HG03565 (cell line): ENCODE data around the gene MZB1.
"Not testable (repeated sequence)": the region's sequence is repeated elsewhere in the genome, so short reads cannot be mapped to it uniquely, and the experiment has no call there.

Experiments used
- ATAC-seq: cut with Tn5 transposase; IDR thresholded peaks from one replicate; pipeline ENCODE4 v1.9.1; 2021; ENCODE audit warnings: mild to moderate bottlenecking, moderate library complexity; ENCODE audit not compliant: unreplicated experiment

The MZB1 gene

DNA sequence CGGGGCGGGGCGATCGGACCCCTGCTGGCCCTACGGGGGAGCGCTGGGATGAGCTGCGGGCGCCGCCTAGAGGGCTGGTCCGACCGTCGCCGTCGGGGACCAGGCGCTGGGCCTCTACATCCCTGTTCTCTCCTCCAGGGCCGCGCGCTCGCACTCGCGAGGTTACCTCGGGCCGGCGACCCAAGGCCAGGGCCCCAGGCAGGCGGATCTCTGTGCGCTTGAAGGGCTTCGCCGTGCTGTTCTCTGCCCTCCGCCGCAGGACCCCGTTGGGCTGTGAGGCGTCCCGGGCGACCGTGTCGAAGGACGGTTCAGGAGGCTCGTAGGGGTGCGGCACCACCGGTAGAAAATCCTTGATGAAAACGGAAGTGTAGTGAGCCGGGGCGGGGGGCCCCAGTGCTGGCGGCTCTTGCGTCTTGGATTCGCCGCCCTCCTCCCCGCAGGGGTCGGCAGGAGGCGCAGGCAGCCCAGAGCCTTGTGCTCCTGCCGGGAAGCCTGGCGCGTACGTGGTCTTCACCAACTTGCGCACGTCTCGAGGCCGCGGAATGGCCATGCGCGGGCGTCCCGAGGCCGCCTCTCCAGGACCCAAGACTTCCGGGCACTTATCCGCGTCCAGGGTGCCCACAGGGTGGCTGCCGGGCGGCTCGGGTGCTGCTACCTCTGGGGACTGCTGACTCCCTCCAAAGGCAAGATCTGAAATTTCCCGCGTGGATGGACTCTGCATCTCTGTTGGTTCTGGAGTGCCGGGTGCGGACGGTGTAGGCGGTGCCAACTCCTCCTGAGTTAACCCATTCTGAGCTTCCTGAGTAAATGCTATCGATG, 3.2 kb upstream of the MZB1 start:
- peak; percentile 29 for ATAC-seq

DNA sequence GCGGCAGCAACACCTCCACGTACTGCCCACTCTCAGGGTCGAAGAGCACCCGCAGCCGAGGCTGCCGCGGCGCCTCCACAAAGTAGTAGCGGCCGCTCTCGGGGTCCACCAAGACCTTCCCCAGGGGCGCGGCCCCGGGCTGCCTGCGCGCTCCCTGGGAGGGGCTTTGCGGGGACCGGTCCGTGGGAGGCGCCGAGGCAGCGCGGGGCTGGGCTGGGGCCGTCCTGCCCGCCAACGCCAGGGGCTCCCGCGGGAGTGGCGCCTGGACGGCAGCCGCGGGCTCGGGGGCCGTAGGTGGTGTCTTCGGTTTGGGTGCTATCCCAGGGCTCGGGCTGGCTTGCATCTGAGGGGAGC, 2.6 kb upstream of the MZB1 start:
- no peak for ATAC-seq

DNA sequence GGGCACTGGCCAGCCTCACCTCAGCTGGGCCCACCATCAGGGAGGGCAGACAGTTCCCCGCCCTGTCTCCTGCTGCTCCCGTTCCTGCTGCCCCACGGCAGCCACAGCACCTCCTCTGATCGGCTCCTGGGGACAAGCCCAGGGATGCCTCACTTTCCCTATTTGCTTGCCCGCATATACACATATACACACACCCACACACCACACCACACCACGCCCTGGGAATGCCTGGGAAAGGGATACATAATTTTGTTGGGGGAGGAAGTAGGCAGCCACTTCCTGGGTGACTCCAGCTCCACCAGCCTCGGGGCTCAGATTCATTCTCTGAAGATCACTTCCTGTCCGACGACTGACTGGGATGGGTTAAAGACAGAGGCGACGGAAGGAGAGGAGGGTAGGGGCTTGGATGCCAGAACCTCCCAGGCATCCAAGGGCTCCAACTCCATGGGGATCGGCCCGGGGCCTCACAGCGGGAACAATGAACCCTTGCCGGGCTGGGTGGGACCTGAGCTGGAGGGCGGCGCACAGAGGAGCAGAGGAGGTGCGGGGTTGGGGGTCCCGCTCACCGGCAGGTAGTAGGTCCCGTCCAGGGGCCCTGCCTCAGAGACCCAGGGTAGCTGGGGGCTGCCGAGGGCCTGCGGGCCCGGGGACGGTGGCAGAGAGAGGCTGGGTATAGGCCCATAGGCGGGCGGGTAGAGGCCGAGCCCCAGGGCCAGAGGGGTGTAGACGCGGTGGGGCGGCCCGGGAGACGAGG, 2.0 kb upstream of the MZB1 start:
- ATAC-seq: no peak

DNA sequence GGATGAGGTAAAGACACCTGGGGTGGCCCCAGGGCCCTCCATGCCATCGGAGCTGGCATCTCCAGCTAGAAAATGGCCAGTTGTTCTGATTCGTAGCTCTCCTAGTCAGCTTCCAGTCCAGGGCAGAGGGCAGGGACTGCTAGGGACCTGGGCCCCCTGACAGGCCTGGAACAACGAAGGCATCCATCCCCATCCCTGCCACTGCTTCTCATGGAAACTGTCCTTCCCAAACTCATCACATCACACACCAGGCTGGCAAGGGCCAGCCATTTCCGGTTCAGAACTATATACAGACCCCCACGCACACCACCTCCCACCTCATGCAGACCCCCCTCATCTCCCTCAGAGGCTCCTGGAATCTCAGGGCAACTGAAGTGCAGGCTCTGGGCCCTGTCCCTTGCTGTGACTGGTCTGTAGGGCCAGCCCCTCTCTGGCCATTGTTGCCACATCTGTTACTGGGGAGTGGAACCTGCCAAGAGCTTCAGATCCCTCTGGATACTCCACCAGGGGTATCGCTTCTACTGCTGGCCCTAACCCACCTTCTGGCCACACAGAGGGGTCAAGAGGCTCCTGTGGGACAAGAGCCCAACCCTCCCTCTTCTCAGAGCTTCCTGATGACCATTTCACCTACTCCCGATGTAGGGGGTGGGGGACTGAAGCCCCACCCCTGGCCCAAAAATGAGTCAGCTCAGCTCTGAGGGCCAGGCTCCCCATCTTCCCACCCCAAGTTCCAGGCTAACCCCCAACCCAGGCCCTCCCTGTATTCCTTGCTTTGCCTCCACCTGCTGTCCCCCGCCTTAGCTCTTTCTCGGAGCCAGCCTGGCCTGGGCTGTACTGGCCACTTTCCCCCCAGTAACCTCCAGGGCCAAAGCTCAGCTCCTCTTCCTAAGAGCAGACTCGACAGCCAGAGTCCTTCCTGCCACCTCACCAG, 1.2 kb upstream of the MZB1 start:
- no peak for ATAC-seq

DNA sequence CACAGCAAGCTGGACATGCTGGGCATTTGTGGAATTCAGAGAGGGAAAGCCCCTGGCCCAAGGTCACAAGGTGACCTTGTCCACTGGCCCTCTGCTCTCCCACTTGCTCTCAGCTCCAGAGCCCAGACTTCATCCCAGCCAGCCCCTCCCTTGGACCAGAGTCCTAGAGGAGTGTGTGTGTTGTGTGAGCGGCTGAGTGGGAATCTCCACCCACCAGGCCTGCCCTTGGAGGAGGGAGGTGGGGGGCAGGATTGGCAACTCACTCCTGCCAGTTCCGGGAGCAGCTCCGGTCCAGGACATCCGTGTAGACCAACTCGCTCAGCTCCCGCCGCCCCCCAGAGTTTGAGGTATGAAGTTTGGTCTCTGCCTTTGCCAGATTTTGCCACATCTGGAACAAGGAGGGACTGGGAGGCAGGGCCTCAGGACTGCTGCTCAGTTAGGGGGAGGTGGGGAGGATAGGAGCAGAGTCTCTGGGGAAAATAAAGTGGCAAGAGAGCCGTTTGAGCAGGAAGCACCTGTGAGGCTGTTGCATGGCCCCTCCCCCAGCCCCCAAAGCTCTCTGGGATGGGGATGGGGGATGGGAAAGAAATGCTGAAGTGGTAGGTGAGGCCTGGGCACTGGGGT, 1.4 kb downstream of the MZB1 start:
- ATAC-seq: no peak

DNA sequence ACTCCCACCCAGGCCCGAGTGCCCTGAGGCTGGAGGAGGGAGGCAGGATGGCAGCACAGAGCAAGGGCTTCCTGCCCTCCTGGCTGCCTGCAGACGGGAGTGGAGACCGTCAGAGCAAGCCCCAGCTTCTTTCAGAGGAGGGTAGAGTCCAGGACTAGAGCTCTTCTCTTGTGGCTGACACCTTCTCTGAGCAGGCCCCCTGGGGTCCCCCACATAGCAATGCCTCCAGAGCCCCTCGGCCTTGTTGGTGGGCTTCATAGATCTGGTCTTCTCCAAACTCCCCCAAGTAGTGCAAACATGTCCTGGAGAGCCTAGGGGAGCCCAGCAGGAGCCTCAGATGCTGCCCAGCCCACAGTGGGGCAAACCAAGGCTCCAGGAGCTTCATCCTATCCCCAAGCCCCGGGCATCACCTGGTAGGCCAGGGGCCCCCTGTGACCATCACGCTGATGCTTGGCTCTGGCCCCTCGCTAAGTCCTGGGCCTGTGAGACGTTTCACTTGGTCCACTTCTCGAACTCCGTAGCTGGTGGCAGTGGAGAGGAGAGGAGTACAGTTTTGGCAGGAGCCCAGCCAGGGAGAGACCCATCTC, 2.0 kb downstream of the MZB1 start:
- no peak for ATAC-seq

DNA sequence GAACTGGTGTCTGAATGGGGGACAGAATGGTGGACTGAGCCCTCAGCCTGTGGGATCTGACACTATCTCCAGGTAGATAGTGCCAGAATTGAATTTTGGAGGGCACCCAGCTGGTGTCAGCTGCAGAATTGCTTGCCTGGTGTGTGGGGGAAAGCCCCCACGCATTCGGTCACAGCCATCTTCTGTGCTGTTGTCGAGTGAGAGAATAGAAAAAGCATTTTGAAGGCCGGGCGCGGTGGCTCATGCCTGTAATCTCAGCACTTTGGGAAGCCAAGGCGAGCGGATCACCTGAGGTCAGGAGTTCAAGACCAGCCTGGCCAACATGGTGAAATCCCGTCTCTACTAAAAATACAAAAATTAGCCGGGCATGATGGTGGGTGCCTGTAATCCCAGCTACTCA, 2.8 kb downstream of the MZB1 start:
- not testable (repeated sequence) for ATAC-seq

DNA sequence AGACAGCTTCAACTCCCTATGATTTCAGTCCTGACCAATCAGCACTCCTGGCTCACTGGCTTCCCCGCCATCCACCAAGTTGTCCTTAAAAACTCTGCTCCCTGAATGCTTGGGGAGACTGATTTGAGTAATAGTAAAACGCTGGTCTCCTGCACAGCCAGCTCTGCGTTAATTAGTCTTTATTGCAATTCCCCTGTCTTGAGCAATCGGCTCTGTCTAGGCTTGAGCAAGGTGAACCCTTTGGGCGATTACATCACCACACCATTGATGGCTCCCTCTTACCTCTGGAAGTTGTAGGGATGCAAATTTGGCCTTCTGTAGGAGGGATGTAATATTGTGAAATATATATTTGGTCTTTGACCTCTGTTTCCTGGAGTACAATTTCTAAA, 3.7 kb downstream of the MZB1 start:
- no peak for ATAC-seq

DNA sequence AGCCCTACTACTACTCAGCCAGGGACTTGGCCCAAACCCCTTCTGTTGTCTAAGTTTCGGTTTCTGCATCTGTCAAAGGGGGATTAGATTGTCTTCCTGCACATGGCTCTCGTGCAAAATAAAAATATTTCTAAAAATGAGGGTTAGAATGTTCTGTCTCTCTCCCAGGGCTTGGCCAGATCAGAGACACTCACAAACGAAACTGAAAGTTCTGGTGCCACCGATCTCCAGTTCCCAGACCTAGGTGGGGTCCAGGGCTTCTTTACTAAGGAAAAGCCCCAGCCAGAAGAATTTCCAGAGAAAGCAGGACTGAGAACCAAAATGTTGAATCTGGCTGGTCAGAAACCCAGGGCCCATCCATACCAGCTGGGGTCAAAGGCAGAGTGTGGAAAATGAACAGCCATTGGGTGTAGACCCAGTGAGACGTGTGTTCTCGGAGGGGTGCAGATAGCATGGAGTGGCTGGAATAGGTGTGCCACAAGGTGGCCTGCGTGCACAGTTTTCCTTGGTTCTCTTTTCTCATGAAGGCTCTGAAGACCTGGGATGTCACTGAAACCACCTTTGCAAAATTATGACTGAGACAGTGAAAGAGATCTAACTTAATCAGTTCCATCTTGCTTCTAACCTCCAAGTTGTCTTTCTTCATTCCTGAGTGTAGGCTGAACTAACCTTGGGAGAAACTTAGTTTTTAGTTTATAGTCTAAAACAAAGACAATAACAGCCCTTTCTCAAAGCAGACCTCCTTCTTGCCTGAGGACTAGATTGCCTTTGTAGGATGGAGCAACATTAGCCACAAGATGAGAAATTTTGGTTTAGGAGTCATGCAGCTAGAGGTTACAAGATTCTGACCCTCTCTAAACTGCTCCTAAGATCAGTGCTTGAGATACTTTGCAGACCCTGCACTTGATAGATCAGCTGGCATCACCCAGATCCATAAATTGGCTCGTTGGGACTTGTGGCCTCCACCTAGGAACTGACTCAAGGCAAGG, 4.4 kb downstream of the MZB1 start:
- no peak for ATAC-seq

DNA sequence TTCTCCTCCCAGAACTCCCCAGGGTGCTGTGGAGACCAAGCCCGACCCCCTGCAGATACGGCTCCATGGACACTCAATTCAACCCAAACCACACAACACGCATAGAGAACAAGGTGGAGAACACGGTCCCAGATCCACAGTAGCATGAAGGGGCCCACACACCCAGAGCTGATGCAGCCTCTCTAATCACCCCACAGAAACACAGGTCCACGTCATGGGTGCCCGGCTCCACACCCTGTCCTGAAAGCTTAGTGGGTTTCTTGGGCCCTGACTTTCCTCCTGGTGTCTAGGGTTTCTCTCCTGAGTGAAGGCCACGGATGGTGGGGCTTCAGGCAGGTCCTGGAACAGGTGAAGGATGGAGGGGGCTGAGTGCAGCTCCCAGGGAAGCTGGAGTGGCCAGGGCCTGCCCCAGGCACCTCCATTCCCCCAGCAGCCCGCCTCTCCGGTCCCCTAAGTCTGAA, 5.1 kb downstream of the MZB1 start:
- ATAC-seq: no peak

DNA sequence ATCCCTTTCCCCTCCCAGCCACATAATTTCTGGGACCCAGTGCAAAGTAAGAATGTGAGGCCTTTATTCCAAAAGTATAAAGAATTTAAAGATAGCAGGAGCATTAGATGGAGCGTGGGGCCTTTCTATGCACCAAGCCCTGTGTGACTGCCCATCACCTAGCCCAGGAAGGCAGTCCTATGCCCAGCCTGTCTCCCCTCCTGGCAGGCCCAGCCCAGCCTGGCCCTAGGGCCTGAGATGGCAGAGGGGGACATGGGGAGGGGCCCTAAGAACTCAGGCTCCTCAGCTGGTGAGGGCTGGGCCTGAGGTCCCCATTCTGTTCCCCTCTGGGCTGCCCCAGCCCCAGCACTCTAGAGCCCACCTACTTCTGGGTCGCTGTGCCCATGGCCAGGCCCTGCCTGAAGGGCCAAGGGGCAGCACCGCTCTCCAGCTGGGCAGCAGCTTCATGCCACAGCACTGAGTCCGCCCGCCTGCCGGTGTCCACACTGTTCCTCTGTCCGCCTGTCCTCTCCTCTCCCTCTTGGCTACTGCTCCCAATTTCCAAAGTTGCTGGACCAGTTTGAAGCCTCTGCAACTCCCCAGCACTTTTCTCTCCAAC, 5.6 kb downstream of the MZB1 start:
- no peak for ATAC-seq

DNA sequence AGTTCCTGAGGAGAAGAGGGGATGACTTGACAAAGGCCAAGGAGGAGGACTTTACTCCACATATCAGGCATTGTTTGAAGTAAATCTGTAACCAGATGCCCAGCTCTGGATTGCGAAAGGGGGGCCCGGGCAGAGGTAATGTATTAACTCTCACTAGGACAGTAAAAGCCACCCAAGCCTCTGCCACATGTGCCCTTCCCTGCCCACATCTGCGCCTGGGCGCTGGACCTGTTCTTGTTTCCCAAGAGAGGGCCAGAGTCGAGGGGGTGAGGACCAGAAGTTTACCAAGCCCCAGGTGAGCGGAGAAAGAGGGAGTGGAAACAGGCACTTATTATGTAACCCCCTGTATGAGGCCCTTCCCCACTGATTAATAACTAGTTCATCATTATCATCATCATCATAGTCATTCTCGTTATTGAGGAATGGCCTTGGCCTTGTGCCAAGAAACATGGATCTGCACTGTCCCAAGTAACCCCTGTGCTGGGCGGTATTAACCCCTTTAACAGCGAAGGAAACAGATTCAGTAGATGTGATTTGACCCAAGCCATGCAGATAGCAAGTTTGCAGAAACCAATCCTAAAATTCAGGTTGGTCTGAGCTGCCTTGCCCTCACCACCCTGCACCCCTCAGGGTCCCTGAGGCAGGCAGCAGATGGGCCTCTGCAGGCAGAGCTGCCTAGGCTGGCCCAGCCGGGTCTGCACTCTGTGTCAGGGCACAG, 6.3 kb downstream of the MZB1 start, which contains the start of gene SLC23A1:
Gene SLC23A1, minus strand, starts transcription at position 23 of the 718 bp plus-strand sequence. CDS start 44 bp downstream, outside the sequence.
- ATAC-seq: no peak

DNA sequence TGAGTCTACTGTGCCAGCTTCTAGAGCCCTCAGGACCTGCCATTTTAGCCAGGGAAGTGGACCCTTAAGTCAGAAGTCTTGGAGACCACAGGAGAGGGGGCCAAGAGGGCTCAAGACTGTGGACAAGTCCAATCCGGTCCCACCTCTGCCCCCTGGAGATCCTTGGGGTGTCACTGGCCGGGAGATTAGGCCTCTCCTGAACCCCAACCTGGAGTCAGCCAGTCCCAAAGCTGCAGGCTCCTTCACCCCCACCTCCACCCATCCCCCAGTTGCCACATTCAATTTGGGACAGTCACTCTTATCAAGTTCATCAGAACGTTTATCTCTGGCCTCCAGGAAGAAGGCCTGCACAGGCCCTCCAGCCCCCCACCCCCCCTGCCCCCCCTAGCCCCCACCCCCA, 6.9 kb downstream of the MZB1 start:
- ATAC-seq: no peak

DNA sequence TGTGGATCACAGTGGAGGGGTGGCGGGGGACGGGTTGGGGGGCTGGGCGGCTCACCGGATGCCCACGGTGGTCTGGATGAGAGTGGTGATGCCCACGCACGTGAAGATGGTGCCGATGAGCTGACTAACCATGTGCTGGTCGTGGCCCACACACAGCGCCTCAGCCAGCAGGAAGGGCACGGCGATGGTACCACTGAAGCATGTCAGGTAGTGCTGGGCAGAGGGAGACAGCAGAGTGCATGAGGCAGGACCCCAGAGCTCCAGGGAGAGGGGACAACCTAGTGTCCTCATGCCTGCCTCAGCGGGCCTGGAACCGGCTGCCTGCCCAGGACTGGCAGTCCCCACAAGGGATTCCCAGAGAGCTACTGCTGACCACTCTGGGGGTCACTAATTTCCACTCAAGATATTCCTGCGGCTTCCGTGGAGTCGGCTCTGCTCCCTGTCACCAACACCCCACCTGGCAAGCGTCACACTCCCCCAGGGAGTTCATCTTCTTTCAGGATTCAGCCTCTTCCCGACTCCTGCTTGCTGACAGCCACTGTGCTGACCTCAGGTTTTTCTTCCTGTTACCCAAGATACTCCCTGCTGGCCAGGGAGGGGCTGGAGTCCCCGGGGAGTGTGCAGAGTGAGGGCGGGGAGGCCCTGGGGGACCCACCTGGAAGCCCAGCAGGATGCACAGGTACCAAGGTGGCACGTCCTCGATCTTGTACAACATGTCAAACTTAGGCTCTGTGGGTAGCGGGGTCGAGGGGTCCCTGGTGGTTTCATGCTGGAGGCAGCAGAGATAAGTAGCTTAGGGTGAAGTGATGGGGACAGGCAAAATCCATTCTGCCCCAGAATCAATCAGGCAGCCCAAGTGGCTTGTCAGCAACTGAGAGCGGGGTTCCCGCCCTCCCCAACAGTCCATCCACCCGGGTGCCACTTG, 7.6 kb downstream of the MZB1 start:
- ATAC-seq: no peak

DNA sequence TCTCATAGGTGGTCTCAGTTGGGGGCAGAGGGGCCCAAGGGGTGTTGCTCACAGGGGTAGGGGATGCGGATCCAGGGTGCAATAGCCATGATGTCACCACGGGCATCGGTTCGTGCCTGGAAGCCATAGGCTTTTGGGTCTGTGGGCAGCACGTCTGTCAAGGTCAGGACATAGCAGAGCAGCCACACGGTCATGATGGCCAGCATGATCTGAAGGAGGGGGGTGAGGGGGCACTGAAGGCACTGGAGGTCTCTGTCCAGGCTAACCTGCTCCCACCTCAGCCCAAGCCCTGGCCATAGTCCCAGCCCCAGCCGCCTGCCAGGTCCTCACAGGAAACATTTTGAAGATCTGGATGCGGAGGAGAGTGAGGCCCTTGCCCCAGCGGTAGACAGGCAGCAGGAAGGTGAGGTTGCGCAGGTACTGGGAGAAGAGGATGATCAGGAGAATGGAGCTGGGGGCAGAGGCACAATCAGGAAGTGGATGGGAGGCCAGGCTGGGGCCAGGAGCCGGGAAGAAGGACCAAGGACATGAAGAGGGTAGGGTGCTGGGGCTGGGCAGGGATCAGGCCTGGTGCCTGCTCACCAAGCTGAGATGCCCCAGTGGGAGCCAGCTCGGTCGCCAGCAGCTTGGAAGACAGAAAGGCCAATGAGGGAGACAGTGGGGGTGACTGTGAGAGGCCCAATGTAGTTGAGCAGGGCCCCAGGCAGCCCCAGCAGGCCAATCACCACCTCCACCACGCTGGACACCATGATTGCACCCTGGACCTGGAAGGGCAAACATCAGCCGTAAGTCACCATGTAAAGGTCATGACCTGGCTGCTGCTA, 9.9 kb downstream of the MZB1 start:
- ATAC-seq: no peak

DNA sequence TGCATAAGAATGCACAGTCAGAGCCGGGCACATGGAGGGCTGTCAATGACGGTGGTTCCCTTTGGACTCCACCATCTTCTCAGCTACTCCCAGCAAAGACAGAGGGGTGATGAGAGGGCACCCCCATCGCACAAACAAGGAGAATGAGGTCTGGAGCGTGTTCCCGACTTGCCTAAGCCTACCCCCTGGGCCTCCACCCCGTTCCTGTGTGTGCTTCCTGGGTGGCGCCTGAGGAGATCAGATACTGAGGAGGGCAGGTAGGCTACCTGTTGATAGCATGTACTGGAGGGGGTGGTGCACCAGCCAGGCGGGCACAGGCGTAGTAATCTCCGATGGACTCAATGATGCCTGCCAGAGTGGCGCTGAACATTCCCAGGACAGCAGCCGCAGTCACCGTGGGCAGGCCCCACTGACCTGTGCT, 10.8 kb downstream of the MZB1 start:
- no peak for ATAC-seq
